ENCODE results near the gene MTHFD2.
"Not testable (repeated sequence)": the region's sequence is repeated elsewhere in the genome, so short reads cannot be mapped to it uniquely, and the experiment has no call there.

The MTHFD2 gene

GRCh38 chr2:74198023-74198460, 373 bp upstream of the MTHFD2 start:
- no peak for DNase-seq

- no peak for DNase-seq
These were observed 873 bp downstream of the MTHFD2 start for GRCh38 chr2:74199275-74199701.

GRCh38 chr2:74199871-74200305, 1.5 kb downstream of the MTHFD2 start:
- no peak for DNase-seq

GRCh38 chr2:74201196-74201595, 2.8 kb downstream of the MTHFD2 start:
- DNase-seq = no peak

GRCh38 chr2:74201596-74201995, 3.2 kb downstream of the MTHFD2 start:
- no peak for DNase-seq

- DNase-seq = no peak
These were observed 6.0 kb downstream of the MTHFD2 start for GRCh38 chr2:74204436-74204835.

- DNase-seq = no peak
These were observed 6.7 kb downstream of the MTHFD2 start for GRCh38 chr2:74205113-74205512.

DNA sequence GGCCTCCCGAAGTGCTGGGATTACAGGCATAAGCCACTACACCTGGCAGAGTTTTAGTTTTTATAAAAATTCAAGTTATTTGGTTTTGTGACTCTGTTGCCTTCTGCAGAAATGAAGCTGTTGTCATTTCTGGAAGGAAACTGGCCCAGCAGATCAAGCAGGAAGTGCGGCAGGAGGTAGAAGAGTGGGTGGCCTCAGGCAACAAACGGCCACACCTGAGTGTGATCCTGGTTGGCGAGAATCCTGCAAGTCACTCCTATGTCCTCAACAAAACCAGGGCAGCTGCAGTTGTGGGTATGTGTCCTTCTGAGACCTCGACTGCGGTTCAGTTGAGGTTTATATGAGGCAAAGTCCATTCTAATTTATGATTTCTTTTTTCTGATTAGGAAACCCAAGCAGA, 7.2 kb downstream of the MTHFD2 start:
- no peak for DNase-seq

- DNase-seq = no peak
These were observed 7.8 kb downstream of the MTHFD2 start for GRCh38 chr2:74206180-74206688.

DNA sequence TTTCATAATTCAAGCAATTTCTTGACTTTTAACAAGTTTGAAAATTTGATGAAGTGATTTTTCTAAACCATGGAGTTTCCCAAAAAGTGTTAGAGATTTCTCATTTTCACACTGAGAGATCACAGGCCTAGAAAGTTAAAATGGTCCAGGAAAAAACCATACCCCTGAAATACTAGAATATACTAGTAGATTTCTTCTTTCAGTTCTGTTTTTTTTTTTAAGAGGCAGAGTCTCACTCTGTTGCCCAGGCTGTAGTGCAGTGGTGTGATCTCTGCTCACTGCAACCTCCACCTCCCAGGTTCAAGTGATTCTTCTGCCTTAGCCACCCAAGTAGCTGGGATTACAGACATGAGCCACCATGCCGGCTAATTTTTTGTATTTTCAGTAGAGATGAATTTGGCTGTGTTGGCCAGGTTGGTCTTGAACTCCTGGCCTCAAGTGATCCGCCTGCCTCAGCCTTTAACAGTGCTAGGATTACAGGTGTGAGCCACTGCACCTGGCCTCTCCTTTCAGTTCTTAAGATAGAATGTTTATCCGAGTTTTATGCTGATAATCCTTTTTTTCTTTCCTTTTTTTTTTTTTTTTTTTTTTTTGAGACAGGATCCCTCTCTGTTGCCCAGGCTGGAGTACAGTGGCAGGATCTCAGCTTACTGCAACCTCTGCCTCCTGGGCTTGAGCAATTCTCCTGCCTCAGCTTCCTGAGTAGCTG, 14.4 kb downstream of the MTHFD2 start:
- DNase-seq = no peak

DNA sequence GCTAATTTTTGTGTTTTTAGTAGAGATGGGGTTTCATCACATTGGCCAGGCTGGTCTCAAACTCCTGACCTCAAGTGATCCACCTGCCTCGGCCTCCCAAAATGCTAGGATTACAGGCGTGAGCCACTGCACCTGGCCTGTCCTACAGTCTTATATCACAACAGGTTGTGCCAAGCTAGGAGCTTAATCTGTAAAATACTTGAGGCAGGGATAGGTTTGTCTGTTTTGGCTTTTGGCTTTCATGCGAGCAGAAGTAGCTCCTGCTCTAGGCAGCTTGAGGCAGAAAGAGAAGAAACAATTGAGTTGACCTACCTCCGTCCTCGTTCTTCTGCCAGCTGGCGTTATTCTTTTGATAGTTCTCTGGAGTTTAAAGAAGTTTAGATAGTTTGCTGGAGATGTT, 17.4 kb downstream of the MTHFD2 start:
- not testable (repeated sequence) for DNase-seq

- DNase-seq = no peak
These were observed 18.2 kb downstream of the MTHFD2 start for GRCh38 chr2:74216642-74217041.

DNA sequence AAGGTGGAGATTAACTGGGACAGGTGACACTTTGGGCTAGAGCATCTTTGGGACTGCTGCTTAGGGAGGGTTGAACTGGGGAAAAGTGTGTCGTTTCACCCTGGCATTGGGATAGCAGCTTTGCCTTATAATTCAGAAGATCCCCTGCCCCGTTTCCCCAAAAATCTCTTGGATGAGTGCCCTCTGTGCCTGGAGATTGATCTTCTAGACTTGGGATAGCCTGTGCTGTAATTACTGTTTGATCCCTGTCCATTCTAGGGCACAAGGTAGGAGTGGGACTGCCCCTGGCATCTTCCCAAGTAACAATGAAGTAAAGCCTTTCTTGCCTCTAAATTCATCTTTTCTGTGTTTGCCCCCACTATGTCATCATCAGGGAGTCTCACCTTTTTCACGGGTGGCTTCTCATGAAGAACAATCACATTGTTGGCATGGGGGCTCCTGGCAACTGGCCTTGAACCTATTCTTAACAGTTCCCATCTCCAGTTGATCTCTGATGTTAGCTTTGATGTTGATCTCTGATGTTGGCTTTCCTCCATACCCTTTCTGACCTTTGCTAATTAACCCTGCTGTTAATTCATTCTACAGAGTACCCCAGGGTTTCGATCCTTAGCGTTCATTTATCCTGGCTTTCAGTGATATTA, 21.6 kb downstream of the MTHFD2 start:
- no peak for DNase-seq

DNA sequence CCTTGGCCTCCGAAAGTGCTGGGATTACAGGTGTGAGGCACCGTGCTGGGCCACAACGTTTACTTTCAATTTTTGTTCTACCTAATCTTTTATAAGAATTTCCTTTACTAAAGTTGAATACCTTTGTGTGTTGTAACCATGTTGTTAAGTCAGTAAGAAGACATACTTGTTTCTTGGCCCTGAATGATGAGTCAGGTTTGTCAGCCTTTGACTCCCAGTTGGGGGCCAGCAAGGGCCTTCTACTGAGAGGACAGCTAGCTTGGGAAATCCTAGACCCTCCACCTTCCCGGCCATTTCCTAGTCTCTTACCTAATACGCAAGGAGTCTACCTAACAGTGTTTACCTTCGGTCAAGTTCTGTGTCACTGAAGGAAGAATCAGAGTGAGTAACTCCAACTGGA, 22.7 kb downstream of the MTHFD2 start:
- DNase-seq = no peak

DNA sequence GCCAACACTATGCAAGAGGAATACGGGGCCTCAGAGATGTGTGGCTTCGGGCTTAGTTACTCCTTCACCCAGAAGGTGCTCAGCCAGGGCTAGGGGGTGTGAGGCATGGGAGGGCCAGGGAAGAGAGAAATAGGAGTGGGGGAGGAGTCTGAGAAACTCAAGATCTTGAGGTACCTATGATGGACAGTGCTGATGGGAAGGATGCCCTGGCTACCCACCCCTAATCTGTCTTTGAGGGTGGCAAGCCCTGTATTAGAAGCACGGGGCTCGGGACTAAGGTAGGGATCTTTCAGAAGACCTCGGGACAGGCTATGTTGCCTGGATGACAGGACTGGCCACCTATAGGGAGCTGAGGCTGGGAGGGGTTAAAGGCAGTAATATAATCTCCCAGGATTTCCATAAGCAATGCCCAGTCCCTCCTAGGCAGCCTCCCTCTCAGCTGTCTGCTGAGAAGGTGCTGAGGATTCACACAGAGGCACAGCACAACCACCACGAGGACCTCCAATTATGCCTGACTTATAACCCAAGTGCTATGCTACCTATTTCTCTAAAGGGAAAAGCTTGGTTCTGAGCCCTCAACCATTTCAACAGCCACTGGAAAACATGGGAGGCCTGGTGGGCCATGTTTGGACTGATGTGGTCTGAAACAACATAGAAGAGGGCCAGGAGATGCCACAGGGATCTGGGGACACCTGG, 23.3 kb downstream of the MTHFD2 start:
- DNase-seq = no peak

DNA sequence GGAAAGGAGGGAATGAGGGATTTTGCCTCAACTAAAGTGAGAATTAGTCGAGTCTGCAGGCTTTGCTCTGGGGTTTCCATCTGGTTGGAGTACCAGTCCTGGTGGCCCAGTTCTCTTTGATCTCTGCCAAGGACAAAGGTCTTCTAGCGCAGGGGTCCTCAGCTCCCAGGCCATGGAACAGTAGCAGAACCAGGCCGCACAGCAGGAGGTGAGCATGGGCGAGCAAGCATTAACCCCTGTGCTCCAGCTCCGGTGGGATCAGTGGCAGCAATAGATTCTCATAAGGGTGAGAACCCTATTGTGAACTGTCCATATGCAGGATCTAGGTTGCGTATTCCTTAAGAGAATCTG, 23.9 kb downstream of the MTHFD2 start:
- no peak for DNase-seq

- DNase-seq = no peak
These were observed 25.7 kb downstream of the MTHFD2 start for GRCh38 chr2:74223941-74224770.

GRCh38 chr2:74225698-74226459, 27.5 kb downstream of the MTHFD2 start:
- DNase-seq = no peak

GRCh38 chr2:74226648-74227213, 28.3 kb downstream of the MTHFD2 start:
- DNase-seq = no peak

DNA sequence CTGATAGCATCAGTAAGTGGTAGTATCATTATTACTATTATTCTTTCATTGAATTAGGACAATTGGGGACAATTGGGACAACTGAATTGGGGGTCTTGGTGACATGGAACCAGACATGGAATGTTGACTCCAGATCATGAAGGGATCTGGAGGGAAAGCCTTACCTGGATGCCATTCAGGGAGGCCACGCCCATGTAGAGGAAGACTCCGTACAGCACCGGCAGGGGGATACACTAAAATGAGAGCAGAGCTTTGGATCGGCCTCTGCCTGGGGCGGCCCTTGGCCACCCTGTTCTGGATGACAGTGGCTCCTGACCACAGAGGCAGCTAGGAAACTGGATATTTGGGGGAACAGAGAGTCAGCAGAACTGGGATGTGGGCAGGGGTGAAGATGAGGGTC, 29.2 kb downstream of the MTHFD2 start:
- no peak for DNase-seq

GRCh38 chr2:74228772-74229171, 30.4 kb downstream of the MTHFD2 start:
- DNase-seq = no peak

- DNase-seq = not testable (repeated sequence)
These were observed 31.4 kb downstream of the MTHFD2 start for GRCh38 chr2:74229865-74230264.
